CD4-positive, alpha-beta memory T cell (primary cell): ENCODE measurements around the gene CGGBP1. TPM values are rescaled to one million over a fixed set of nuclear protein-coding genes. Genes with fewer than 3 reads are reported as not detected.

Experiments used
- CTCF ChIA-PET: fragments of 350-600 bp; sonication (Branson Sonifier 250); formaldehyde crosslinking; loops from one replicate; lab custom pipeline; 2021; ENCODE audit warnings: inconsistent platforms; ENCODE audit not compliant: partially characterized antibody; lab: Charles Lee
- POLR2A ChIA-PET: fragments of 350-600 bp; sonication (Branson Sonifier 250); formaldehyde crosslinking; loops from one replicate; lab custom pipeline; 2021; ENCODE audit not compliant: partially characterized antibody; lab: Charles Lee
- DNase-seq, 5 donors: peaks; one replicate each; pipeline versions ENCODE4 v3.0.0 to v3.0.0-alpha.2; 2020 to 2022; ENCODE audit warnings: mixed read lengths in 1 of 5
- H3K27ac ChIP-seq: one replicate; pipeline ENCODE4 v1.7.0; 2013; ENCODE audit warnings: low read depth, low read length
- H3K27me3 ChIP-seq: 2 replicates; pipeline ENCODE4 v1.7.0; 2013; ENCODE audit warnings: mild to moderate bottlenecking, low read length, moderate library complexity; ENCODE audit not compliant: insufficient read depth
- H3K36me3 ChIP-seq: 2 replicates; pipeline ENCODE4 v1.7.0; 2013; ENCODE audit warnings: mild to moderate bottlenecking, low read length, moderate library complexity; ENCODE audit not compliant: insufficient read depth
- H3K4me1 ChIP-seq: 2 replicates; pipeline ENCODE4 v1.7.0; 2013; ENCODE audit warnings: mild to moderate bottlenecking, low read length, moderate library complexity; ENCODE audit not compliant: insufficient read depth
- H3K4me3 ChIP-seq, 2 donors: one replicate each; pipeline ENCODE4 v1.7.0; 2013; ENCODE audit warnings: low read length in 2 of 2, mild to moderate bottlenecking in 1 of 2
- H3K9me3 ChIP-seq, 2 donors: one replicate each; pipeline ENCODE4 v1.7.0; 2013; ENCODE audit warnings: low read length in 2 of 2, control low read depth in 1 of 2; ENCODE audit not compliant: control insufficient read depth in 1 of 2
- H3K27ac Mint-ChIP-seq, 7 donors: one replicate each; pipeline ENCODE4 v1.8.0; 2020 to 2021; ENCODE audit warnings: mixed read lengths in 7 of 7, mild to moderate bottlenecking in 6 of 7, inconsistent platforms in 3 of 7, moderate library complexity in 3 of 7
- H3K27me3 Mint-ChIP-seq, 2 donors: one replicate each; pipeline ENCODE4 v1.8.0; 2020 to 2021; ENCODE audit warnings: mixed read lengths in 2 of 2
- H3K36me3 Mint-ChIP-seq, 2 donors: one replicate each; pipeline ENCODE4 v1.8.0; 2020 to 2021; ENCODE audit warnings: mixed read lengths in 2 of 2, inconsistent platforms in 1 of 2, mild to moderate bottlenecking in 1 of 2
- H3K4me1 Mint-ChIP-seq, 4 donors: one replicate each; pipeline ENCODE4 v1.8.0; 2020 to 2021; ENCODE audit warnings: mixed read lengths in 4 of 4, mild to moderate bottlenecking in 1 of 4
- H3K4me3 Mint-ChIP-seq, 8 donors: one replicate each; pipeline ENCODE4 v1.8.0; 2020 to 2021; ENCODE audit warnings: mixed read lengths in 8 of 8, mild to moderate bottlenecking in 7 of 8, moderate library complexity in 6 of 8, inconsistent platforms in 3 of 8
- H3K9me3 Mint-ChIP-seq, 8 donors: one replicate each; pipeline ENCODE4 v1.8.0; 2020 to 2021; ENCODE audit warnings: mixed read lengths in 8 of 8, mild to moderate bottlenecking in 5 of 8, inconsistent platforms in 3 of 8, moderate library complexity in 1 of 8
- intact Hi-C: fragments of 100-400 bp; cut with micrococcal nuclease; formaldehyde crosslinking; loops from one replicate; pipeline ENCODE4 v1.15.1; 2023
- polyA plus RNA-seq, 2 donors: library from polyadenylated mRNA; unstranded; fragments of 300-500 nt; fragmentation: Illumina TruSeq; gene quantifications; one replicate each; pipeline ENCODE4 v1.2.3, GENCODE V29; 2021
- total RNA-seq, 2 experiments: library from RNA; stranded (reverse); gene quantifications; one replicate each; pipeline ENCODE4 v1.2.3, GENCODE V29; 2021

CGGBP1 gene, protein sequence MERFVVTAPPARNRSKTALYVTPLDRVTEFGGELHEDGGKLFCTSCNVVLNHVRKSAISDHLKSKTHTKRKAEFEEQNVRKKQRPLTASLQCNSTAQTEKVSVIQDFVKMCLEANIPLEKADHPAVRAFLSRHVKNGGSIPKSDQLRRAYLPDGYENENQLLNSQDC
- total RNA-seq, result 100 to 1,000 TPM; 142 to 159 TPM
- 100 to 1,000 TPM in 1 of 2 donors, 10 to 100 TPM in 1; 94.2 to 104 TPM for polyA plus RNA-seq

DNA sequence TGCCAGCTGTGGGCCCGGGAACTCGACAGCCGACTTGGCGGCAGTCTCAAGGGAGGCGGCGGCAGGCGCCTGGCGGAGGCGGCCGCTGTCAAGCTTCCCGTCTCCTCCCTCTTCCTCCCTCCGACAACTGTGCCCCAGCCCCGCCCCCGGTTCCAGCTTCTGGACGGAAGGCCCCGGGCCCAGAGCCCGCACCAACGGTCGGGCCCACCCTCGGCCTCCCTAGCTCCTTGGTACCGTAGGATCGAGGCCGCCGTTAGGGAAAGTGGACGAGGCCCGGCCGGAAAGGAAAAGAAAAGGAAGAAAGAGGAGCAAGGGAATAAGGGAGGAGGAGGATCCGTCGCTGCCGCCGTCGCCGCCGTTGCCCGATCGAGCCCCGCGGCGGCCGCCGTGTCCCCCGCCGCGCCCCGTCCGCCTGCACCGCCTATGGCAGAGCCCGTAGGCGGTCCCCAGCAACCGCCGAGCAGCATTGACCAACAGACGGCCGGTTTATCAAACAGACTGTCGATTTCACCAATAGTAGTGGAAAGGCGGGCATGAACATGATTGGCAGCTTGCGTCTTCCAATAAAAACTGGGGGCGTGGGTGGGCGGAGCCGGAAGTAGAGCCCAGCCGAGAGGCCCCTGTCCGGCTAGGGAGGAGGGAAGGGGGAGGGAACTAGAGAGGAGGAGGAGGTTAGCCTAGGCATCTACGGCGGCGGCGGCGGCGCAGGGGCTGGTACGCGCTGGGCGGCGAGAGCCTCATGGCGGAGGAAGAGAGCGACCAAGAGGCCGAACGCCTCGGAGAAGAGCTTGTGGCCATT, at the start of gene CGGBP1, which contains the start of gene ZNF654:
Gene CGGBP1, minus strand, starts transcription at position 425 of the 799 bp plus-strand sequence. CDS start 3,029 bp downstream, outside the sequence.
Gene ZNF654, plus strand, starts transcription at position 675 of the 799 bp plus-strand sequence. Its CDS starts 65 bp downstream, at position 740.
- H3K4me1 Mint-ChIP-seq, result peaks cover 36 to 84% (median 54%) of the 10 kb centered on the region in 4 donors
- peak within 1 kb of the TSS; percentile 95 to 99 (median 98) for H3K27ac Mint-ChIP-seq
- peaks cover 0 to 2% (median 0%) of the 10 kb centered on the region in 8 donors for H3K9me3 Mint-ChIP-seq
- H3K4me3 Mint-ChIP-seq, result peak within 1 kb of the TSS; percentile 94 to 99 (median 98)
- no peaks in the 10 kb centered on the region for H3K27me3 Mint-ChIP-seq
- peaks cover 66% of the 10 kb centered on the region for H3K4me1 ChIP-seq
- POLR2A ChIA-PET, result interaction anchor here (0.6 to 4.8 kb wide), 21 partner anchors 9 to 832 kb away, joined by 3 to 103 read pairs (median 4); partner anchors contain the start of genes C3orf38 and CHMP2B
- intact Hi-C loops, result loop anchor here (1.0 kb wide), 5 partner anchors 27 to 831 kb away; partner anchors contain the start of genes C3orf38 and CHMP2B
- peak within 1 kb of the TSS; percentile 75 for H3K27ac ChIP-seq
- CTCF ChIA-PET, result interaction anchor here (1.0 to 1.7 kb wide), 5 partner anchors 27 to 55 kb away, joined by 3 to 8 read pairs (median 4); no protein-coding TSS in a partner anchor
- peak within 1 kb of the TSS; percentile 73 to 92 for H3K4me3 ChIP-seq
- no peaks in the 10 kb centered on the region for H3K9me3 ChIP-seq
- H3K27me3 ChIP-seq, result no peaks in the 10 kb centered on the region
- DNase-seq, result peak; percentile 99 to 100 (median 99)
- H3K36me3 Mint-ChIP-seq, result peaks cover 19 to 45% of the 10 kb centered on the region in 2 donors
- H3K36me3 ChIP-seq, result peaks cover 12% of the 10 kb centered on the region

DNA sequence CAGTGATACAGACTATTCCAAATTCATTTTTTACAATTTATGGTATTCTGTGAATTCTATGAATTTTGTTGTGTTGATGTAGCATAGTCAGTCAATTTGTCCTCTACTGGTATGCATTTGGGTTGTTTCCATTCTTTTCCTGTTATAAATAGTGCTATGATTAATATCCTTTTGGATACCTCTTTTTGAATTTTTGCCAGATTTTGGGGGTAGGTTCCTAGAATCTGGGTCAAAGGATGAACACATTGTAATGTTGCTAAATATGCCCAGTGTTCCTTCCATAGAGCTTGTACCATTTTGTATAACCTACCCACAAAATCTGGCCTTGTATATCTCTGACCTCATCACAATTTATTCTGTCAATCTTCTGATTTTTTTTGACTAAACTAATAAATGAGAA, 46.5 kb upstream of the CGGBP1 start:
- intact Hi-C loops, result no loop called here
- Mint-ChIP-seq H3K27ac (peak overlapping the region in 2 of 7 donors; percentile 10 to 19), H3K27me3 (no peaks in the 10 kb centered on the region), H3K4me3 (no peak overlapping the region), H3K36me3 (peaks cover 16 to 19% of the 10 kb centered on the region in 2 donors), H3K9me3 (peaks cover 0 to 5% (median 0%) of the 10 kb centered on the region in 8 donors), H3K4me1 (peaks cover 19 to 39% (median 23%) of the 10 kb centered on the region in 4 donors)
- Histone ChIP-seq H3K4me1 (no peaks in the 10 kb centered on the region), H3K9me3 (no peaks in the 10 kb centered on the region), H3K27me3 (no peaks in the 10 kb centered on the region), H3K4me3 (no peak overlapping the region), H3K27ac (no peak overlapping the region), H3K36me3 (no peaks in the 10 kb centered on the region)
- DNase-seq, result no peak
- ChIA-PET POLR2A (interaction anchor here (1.0 kb wide), 1 partner anchor 18 kb away, joined by 3 read pairs; no protein-coding TSS in a partner anchor), CTCF (no interaction called here)

DNA sequence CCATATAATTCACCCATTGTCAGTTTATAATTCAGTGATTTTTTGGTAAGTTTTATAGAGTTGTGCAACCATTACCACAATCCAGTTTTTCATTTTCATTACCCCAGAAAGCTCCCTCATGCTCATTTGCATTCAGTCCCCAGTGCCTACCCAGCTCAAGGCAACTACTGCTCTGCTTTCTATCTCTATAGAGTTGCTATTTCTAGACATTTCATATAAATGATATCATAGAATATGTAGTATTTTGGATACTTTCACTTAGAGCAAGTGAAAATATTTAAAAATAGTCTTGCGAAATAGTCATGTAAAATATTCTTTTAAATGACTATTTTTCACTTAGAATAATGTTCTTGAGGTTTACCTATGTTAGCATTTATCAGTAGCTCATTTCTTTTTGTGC, 42.3 kb upstream of the CGGBP1 start:
- Mint-ChIP-seq H3K4me1 (peaks cover 18 to 43% (median 23%) of the 10 kb centered on the region in 4 donors), H3K4me3 (no peak overlapping the region), H3K9me3 (peaks cover 0 to 10% (median 2%) of the 10 kb centered on the region in 8 donors), H3K27me3 (no peaks in the 10 kb centered on the region), H3K36me3 (peaks cover 37 to 39% of the 10 kb centered on the region in 2 donors), H3K27ac (peak overlapping the region in 2 of 7 donors; percentile 10 to 25)
- H3K4me1 ChIP-seq, result no peaks in the 10 kb centered on the region
- no peak overlapping the region for H3K27ac ChIP-seq
- H3K4me3 ChIP-seq, result no peak overlapping the region
- H3K27me3 ChIP-seq, result no peaks in the 10 kb centered on the region
- POLR2A ChIA-PET, result no interaction called here
- no peaks in the 10 kb centered on the region for H3K36me3 ChIP-seq
- no peak for DNase-seq
- CTCF ChIA-PET, result interaction anchor here (0.9 to 3.5 kb wide), 2 partner anchors 11 kb away, joined by 3 to 12 read pairs; no protein-coding TSS in a partner anchor
- H3K9me3 ChIP-seq, result no peaks in the 10 kb centered on the region
- intact Hi-C loops, result no loop called here

DNA sequence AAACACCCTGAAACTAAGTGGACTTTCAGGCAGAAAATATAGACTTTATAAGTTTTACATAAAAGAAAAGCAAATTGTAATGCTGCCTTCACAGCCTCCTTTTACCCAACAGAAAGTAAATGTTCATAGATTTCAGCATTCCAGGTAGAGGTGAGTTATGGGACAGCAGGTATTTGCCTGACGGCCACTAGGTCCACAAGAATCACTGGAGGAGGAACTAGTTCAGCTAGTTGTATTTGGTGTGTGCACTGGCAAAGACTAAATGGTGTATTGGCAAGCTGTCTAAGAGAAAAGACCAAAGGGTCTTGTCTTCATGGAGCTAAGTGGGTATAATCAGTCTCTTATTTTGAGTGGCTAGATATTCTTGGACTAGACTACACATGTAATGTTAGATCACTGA, 34.5 kb upstream of the CGGBP1 start:
- Mint-ChIP-seq H3K27ac (no peak overlapping the region), H3K4me1 (peaks cover 9 to 32% (median 27%) of the 10 kb centered on the region in 4 donors), H3K4me3 (no peak overlapping the region), H3K36me3 (peaks cover 67 to 70% of the 10 kb centered on the region in 2 donors), H3K27me3 (no peaks in the 10 kb centered on the region), H3K9me3 (peaks cover 0 to 10% (median 2%) of the 10 kb centered on the region in 8 donors)
- Histone ChIP-seq H3K4me3 (no peak overlapping the region), H3K27me3 (no peaks in the 10 kb centered on the region), H3K27ac (no peak overlapping the region), H3K4me1 (no peaks in the 10 kb centered on the region), H3K36me3 (peaks cover 5% of the 10 kb centered on the region), H3K9me3 (no peaks in the 10 kb centered on the region)
- intact Hi-C loops, result no loop called here
- POLR2A ChIA-PET, result no interaction called here
- DNase-seq, result no peak
- CTCF ChIA-PET, result interaction anchor here (1.7 kb wide), 1 partner anchor 20 kb away, joined by 5 read pairs; no protein-coding TSS in a partner anchor

DNA sequence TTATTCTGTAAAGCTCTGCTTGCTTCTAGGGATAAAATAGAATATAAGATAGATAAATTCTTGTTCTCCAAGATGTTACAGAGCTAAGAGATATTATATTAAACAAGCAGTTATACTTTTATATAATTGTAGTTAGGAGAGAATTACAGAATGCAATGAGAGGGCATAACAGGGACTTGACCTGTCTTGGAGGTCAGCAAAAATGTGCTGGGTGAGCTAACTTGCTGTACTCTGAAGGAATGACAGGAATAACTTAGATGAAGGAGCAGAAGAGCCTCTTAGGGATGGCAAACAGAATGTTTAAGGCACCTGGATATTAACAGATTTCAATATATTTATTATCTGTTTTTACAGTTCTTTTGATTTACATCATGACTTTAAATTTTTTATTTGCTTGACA, 33.5 kb upstream of the CGGBP1 start:
- Histone ChIP-seq H3K36me3 (peaks cover 9% of the 10 kb centered on the region), H3K9me3 (no peaks in the 10 kb centered on the region)

DNA sequence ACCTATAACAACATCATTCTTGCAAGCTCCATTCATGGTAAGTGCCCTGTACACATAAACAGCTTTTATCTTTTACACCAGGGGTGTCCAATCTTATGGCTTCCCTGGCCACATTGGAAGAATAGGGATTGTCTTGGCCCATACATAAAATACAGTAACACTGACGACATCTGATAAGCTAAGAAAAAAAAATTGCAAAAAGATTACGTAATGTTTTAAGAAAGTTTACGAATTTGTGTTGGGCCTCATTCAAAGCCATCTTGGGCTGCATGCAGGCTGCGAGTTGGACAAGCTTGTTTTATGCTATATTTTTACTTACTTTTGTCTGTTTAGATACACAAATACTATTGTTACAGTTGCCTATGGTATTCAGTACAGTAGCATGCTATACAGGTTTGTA, 31.9 kb upstream of the CGGBP1 start:
- H3K27ac Mint-ChIP-seq, result no peak overlapping the region
- no peaks in the 10 kb centered on the region for H3K27me3 ChIP-seq
- ChIA-PET CTCF (interaction anchor here (0.7 to 0.8 kb wide), 2 partner anchors 10 to 22 kb away, joined by 3 read pairs; no protein-coding TSS in a partner anchor), POLR2A (no interaction called here)
- H3K4me3 ChIP-seq, result no peak overlapping the region
- no peaks in the 10 kb centered on the region for H3K4me1 ChIP-seq
- peaks cover 12% of the 10 kb centered on the region for H3K36me3 ChIP-seq
- peaks cover 49 to 53% of the 10 kb centered on the region in 2 donors for H3K36me3 Mint-ChIP-seq
- no peak for DNase-seq
- no peak overlapping the region for H3K4me3 Mint-ChIP-seq
- no peaks in the 10 kb centered on the region for H3K9me3 ChIP-seq
- H3K27ac ChIP-seq, result no peak overlapping the region
- intact Hi-C loops, result no loop called here
- H3K27me3 Mint-ChIP-seq, result no peaks in the 10 kb centered on the region
- H3K9me3 Mint-ChIP-seq, result peaks cover 0 to 5% (median 0%) of the 10 kb centered on the region in 8 donors
- H3K4me1 Mint-ChIP-seq, result peaks cover 9 to 20% (median 18%) of the 10 kb centered on the region in 4 donors

More for the DNA sequence above, 33.5 kb upstream of the CGGBP1 start:
- Mint-ChIP-seq H3K4me3 (no peak overlapping the region), H3K27ac (no peak overlapping the region), H3K36me3 (peaks cover 63 to 65% of the 10 kb centered on the region in 2 donors), H3K4me1 (peaks cover 9 to 24% (median 21%) of the 10 kb centered on the region in 4 donors), H3K9me3 (peaks cover 0 to 10% (median 0%) of the 10 kb centered on the region in 8 donors), H3K27me3 (no peaks in the 10 kb centered on the region)
- ChIA-PET POLR2A (no interaction called here), CTCF (no interaction called here)
- no peak overlapping the region for H3K27ac ChIP-seq
- intact Hi-C loops, result no loop called here
- DNase-seq, result no peak
- H3K4me3 ChIP-seq, result no peak overlapping the region
- H3K27me3 ChIP-seq, result no peaks in the 10 kb centered on the region
- H3K4me1 ChIP-seq, result no peaks in the 10 kb centered on the region
